AG09309 (cell line): Measurements from ENCODE around the gene IL36B.
"Not testable (repeated sequence)": the region's sequence is repeated elsewhere in the genome, so short reads cannot be mapped to it uniquely, and the experiment has no call there.

Experiments used
- DNase-seq: peaks from one replicate; pipeline ENCODE4 v3.0.0-alpha.2; 2010; ENCODE audit warnings: low read depth
- H3K4me3 ChIP-seq: 2 replicates; pipeline ENCODE4 v1.5.1; 2011; ENCODE audit warnings: mild to moderate bottlenecking, low read depth, low read length, moderate library complexity; ENCODE audit not compliant: control insufficient read depth
- TF ChIP-seq, protein P1 (sequence below): IDR thresholded peaks from 2 replicates; pipeline ENCODE4 v1.5.1; 2011; ENCODE audit warnings: mild to moderate bottlenecking, low read depth, low read length, inconsistent platforms; ENCODE audit not compliant: insufficient read depth, control insufficient read depth; ENCODE audit errors: missing control alignments

The IL36B gene

DNA sequence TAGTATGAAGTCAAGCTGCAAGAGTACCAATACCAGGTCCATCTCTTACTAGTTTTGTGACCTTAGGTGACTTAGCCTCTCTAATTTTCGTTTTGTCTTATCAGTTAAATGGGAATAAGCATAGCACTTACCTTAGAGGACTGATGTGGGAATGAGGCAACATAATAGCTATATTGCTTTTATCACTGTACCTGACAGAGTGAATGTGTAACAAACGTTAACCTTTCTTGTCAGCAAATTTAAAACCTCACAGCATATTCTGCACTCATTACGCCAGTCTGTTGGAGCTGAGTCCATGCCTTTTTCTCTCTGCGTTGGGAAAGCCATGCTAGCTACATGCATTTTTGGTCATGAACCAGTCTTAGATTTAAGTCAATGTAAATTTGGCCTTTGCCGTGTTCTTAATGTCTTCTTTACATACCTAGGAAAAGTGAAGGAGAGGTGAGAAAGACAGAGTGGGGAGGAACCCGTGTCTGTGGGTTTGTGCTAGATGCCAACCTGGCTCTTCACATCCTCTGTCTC is at the start of gene IL36B:
TSS of gene IL36B (minus strand) at position 472 of the 522 bp plus-strand sequence.
- H3K4me3 ChIP-seq = no peak within 1 kb of the TSS
- TF ChIP-seq, protein P1, sequence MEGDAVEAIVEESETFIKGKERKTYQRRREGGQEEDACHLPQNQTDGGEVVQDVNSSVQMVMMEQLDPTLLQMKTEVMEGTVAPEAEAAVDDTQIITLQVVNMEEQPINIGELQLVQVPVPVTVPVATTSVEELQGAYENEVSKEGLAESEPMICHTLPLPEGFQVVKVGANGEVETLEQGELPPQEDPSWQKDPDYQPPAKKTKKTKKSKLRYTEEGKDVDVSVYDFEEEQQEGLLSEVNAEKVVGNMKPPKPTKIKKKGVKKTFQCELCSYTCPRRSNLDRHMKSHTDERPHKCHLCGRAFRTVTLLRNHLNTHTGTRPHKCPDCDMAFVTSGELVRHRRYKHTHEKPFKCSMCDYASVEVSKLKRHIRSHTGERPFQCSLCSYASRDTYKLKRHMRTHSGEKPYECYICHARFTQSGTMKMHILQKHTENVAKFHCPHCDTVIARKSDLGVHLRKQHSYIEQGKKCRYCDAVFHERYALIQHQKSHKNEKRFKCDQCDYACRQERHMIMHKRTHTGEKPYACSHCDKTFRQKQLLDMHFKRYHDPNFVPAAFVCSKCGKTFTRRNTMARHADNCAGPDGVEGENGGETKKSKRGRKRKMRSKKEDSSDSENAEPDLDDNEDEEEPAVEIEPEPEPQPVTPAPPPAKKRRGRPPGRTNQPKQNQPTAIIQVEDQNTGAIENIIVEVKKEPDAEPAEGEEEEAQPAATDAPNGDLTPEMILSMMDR = no peak
- no peak for DNase-seq

DNA sequence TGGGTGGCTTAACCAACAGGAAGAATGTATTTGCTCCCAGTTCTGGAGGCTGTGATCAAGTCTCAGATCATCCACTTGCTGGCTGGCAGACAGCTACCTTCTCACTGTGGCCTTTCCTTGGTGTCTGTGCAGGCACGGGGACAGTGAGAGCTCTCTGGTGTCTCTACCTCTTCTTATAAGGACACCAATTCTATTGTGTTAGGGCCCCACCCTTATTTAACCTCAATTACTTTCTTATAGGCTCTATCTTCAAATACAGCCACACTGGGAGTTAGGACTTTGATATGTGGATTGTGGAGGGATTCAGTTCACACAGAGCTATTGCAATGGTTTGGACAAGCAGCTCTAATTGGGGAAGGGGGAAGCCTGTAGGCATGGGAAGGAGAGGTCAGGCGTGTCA is 49.5 kb upstream of the IL36B start:
- TF ChIP-seq, protein P1 = no peak
- DNase-seq = no peak
- H3K4me3 ChIP-seq = no peak overlapping the region

DNA sequence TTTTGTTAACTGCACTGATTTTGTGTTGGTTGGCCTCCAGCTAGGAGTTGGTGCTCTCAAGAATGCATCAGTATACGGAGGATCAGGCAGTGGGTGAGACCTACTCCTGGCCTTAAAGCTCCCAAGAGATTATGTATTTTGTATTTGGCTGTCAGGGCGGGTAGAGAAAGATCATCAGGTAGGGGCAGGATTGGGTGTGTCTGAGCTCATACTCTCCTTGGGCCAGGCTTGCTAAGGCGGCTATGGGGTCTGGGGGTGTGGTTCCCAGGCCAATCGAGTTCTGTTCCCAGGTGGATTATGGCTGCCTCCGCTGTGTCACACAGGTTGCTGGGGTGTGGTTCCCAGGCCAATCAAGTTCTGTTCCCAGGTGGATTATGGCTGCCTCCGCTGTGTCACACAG is 45.9 kb upstream of the IL36B start:
- DNase-seq = no peak
- TF ChIP-seq, protein P1 = no peak
- no peak overlapping the region for H3K4me3 ChIP-seq

DNA sequence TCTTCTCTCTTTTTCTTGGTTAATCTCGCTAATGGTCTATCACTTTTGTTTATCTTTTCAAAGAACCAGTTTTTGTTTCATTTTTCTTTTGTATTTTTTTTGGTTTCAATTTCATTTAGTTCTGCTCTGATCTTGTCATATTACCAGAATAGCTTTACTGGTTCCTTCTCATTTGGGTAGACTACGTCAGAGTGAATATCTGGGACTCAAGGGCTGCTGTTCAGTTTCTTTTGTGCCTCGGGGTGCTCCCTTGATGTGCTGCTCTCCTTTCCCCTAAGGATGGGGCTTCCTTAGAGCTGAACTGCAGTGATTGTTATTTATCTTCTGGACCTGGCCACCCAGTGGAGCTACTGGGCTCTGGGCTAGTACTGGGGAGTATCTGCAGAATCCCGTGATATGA is 45.4 kb upstream of the IL36B start:
- no peak overlapping the region for H3K4me3 ChIP-seq
- no peak for DNase-seq
- TF ChIP-seq, protein P1 = no peak

DNA sequence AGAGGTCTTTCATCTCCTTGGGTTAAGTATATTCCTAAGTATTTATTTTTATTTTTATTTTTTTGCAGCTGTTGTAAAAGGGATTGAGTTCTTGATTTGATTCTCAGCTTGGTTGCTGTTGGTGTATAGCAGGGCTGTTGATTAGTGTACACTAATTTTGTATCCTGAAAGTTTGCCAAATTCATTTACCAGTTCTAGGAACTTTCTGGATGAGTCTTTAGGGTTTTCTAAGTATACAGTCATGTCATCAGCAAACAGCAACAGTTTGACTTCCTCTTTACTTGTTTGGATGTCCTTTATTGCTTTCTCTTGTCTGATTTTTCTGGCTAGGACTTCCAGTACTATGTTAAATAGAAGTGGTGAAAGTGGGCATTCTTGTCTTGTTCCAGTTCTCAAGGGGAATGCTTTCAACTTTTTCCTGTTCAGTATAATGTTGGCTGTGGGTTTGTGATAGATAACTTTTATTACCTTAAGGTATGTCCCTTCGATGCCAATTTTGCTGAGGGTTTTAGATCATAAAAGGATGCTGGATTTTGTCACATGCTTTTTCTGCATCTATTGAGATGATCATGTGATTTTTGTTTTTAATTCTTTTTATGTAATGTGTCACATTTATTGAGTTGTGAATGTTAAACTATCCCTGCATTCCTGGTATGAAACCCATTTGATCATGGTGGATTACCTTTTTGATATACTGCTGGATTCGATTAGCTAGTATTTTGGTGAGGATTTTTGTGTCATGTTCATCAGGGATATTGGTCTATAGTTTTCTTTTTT is 44.4 kb upstream of the IL36B start:
- DNase-seq, H3K4me3 ChIP-seq: not testable (repeated sequence)

DNA sequence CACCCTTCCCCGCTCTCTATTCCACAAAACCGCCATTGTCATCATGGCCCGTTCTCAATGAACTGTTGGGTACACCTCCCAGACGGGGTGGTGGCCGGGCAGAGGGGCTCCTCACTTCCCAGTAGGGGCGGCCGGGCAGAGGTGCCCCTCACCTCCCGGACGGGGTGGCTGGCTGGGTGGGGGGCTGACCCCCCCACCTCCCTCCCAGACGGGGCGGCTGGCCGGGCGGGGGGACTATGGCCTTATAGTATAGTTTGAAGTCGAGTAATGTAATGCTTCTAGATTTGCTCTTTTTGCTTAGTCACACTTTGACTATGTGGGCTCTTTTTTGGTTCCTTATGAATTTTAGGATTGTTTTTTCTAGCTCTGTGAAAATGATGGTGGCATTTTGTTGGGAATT is 43.6 kb upstream of the IL36B start:
- H3K4me3 ChIP-seq, DNase-seq: not testable (repeated sequence)

DNA sequence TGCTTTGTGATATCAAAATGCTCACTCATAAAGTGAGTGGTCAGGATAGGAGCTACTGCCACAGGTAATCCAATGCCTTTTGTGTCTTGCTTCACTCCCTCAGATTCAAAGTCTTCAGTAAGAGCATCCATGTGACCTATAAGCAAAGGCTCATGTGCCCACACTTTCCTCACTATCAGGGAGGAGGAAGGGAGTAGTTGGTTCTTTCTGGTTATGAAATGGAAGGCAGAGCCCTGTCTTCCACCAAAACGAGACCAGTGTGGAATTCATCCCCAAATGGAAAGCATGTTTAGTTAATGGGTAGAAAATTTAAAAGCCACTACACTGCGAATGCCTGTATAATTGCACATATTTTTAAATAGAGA is 40.9 kb upstream of the IL36B start:
- TF ChIP-seq, protein P1 = no peak
- no peak overlapping the region for H3K4me3 ChIP-seq
- DNase-seq = no peak
